Measurements from ENCODE around the gene COX6A2. TPM values are rescaled to one million over a fixed set of nuclear protein-coding genes. Genes with fewer than 3 reads are reported as not detected.

COX6A2 gene
- total RNA-seq, 1 experiment from 2014 or later, result not detected

GRCh38 chr16:31388535-31388934, 39.6 kb downstream of the COX6A2 start (continued):
- no peak for TF ChIP-seq ZNF121 (CRISPR knock-in tag; IDR thresholded peaks at IDR 0.05)
- no peak for TF ChIP-seq ZNF219 (CRISPR knock-in tag; IDR thresholded peaks at IDR 0.05; ENCODE audit: borderline replicate concordance)
- TF ChIP-seq ZNF138 (CRISPR knock-in tag; conservative IDR thresholded peaks at IDR 0.05), result no peak
- TF ChIP-seq NFATC4 (CRISPR knock-in tag; IDR thresholded peaks at IDR 0.05), result no peak
- no peak for TF ChIP-seq HMGA2 (CRISPR knock-in tag; IDR thresholded peaks at IDR 0.05)
- no peak for TF ChIP-seq SP1 (CRISPR knock-in tag; conservative IDR thresholded peaks at IDR 0.05)
- TF ChIP-seq AR (CRISPR knock-in tag; IDR thresholded peaks at IDR 0.05), result no peak

GRCh38 chr16:31386157-31386984, 41.8 kb downstream of the COX6A2 start:
- ATAC-seq (peak; percentile 52; the same call in 1 of the 2 replicates), DNase-seq (ENCODE audit: low spot score) (no peak)
- Mint-ChIP-seq H3K36me3 (no peaks in the 10 kb centered on the region), H3K4me1 (peaks cover 8% of the 10 kb centered on the region), H3K27me3 (ENCODE audit: low read depth) (peaks cover 4% of the 10 kb centered on the region; the same call in 1 of the 2 replicates), H3K27ac (no peak overlapping the region), H3K9me3 (peaks cover 9% of the 10 kb centered on the region), H3K4me3 (no peak overlapping the region)
- no peak for TF ChIP-seq ZNF423 (CRISPR knock-in tag; IDR thresholded peaks at IDR 0.05)
- no peak for TF ChIP-seq ZNF121 (CRISPR knock-in tag; IDR thresholded peaks at IDR 0.05)
- TF ChIP-seq ZNF281 (CRISPR knock-in tag; IDR thresholded peaks at IDR 0.05), result no peak
- no peak for TF ChIP-seq MXD4 (CRISPR knock-in tag; IDR thresholded peaks at IDR 0.05; ENCODE audit: borderline replicate concordance)
- TF ChIP-seq ZBTB43 (CRISPR knock-in tag; IDR thresholded peaks at IDR 0.05), result no peak
- TF ChIP-seq AFF4 (CRISPR knock-in tag; IDR thresholded peaks at IDR 0.05; ENCODE audit: borderline replicate concordance), result no peak
- TF ChIP-seq ATF3 (CRISPR knock-in tag; conservative IDR thresholded peaks at IDR 0.05), result no peak
- TF ChIP-seq ELF4 (CRISPR knock-in tag; IDR thresholded peaks at IDR 0.05; ENCODE audit: low read depth), result no peak
- TF ChIP-seq FOXK1 (CRISPR knock-in tag; IDR thresholded peaks at IDR 0.05), result no peak
- no peak for TF ChIP-seq ZNF232 (CRISPR knock-in tag; IDR thresholded peaks at IDR 0.05)
- TF ChIP-seq NFATC4 (CRISPR knock-in tag; IDR thresholded peaks at IDR 0.05), result no peak
- no peak for TF ChIP-seq PRRX2 (CRISPR knock-in tag; IDR thresholded peaks at IDR 0.05)
- no peak for TF ChIP-seq TCF7 (CRISPR knock-in tag; IDR thresholded peaks at IDR 0.05; ENCODE audit: low read depth)
- ChIA-PET POLR2A (interaction anchor here (0.6 to 1.1 kb wide), 2 partner anchors 54 to 120 kb away, joined by 3 read pairs; no protein-coding TSS in a partner anchor), CTCF (interaction anchor here (1.1 to 2.5 kb wide), 5 partner anchors 9 to 74 kb away, joined by 3 to 6 read pairs (median 3); partner anchors contain the start of gene ZNF843)
